ENCODE data around the gene PRDM2.

GRCh38 chr1:13714851-13715250 lies 14.9 kb downstream of the PRDM2 start:
- no peak for TF ChIP-seq ZNF394 (tag by site-specific recombination; IDR thresholded peaks at IDR 0.05; ENCODE audit: borderline replicate concordance)
- no peak for TF ChIP-seq ZNF121 (tag by site-specific recombination; IDR thresholded peaks at IDR 0.05)
- no peak for TF ChIP-seq CTCF (tag by site-specific recombination; IDR thresholded peaks at IDR 0.05)
- TF ChIP-seq ZNF302 (tag by site-specific recombination; IDR thresholded peaks at IDR 0.05; ENCODE audit: low read depth) = no peak

Measured in HEK293 (cell line).